Measurements from ENCODE around the gene LAMA5. TPM values are rescaled to one million over a fixed set of nuclear protein-coding genes. Genes with fewer than 3 reads are reported as not detected.

The LAMA5 gene
- total RNA-seq, 1 donor from 2014 or later, result 70.9 TPM

- Histone ChIP-seq H3K36me3 (peaks cover 62% of the 10 kb centered on the region), H3K9me3 (replicated peaks) (no peaks in the 10 kb centered on the region), H3K27me3 (ENCODE audit: low read depth) (no peaks in the 10 kb centered on the region), H3K27ac (replicated peaks) (no peak overlapping the region), H3K4me3 (no peak overlapping the region), H3K4me1 (peaks cover 37% of the 10 kb centered on the region)
- TF ChIP-seq CTCF (IDR thresholded peaks at IDR 0.05; ENCODE audit: borderline replicate concordance), result no peak
- intact Hi-C loops (cut with micrococcal nuclease), result no loop called here
- no peak for DNase-seq
Observed at GRCh38 chr20:62389601-62390087, 22.5 kb upstream of the LAMA5 start.

GRCh38 chr20:62388839-62389600, 21.9 kb upstream of the LAMA5 start:
- Histone ChIP-seq H3K27me3 (ENCODE audit: low read depth) (no peaks in the 10 kb centered on the region), H3K36me3 (peaks cover 56% of the 10 kb centered on the region), H3K4me3 (no peak overlapping the region), H3K27ac (replicated peaks) (no peak overlapping the region), H3K4me1 (peaks cover 37% of the 10 kb centered on the region), H3K9me3 (replicated peaks) (no peaks in the 10 kb centered on the region)
- no peak for DNase-seq
- no peak for TF ChIP-seq CTCF (IDR thresholded peaks at IDR 0.05; ENCODE audit: borderline replicate concordance)
- intact Hi-C loops (cut with micrococcal nuclease), result no loop called here

GRCh38 chr20:62387933-62388635, 21.0 kb upstream of the LAMA5 start:
- no peak for TF ChIP-seq CTCF (IDR thresholded peaks at IDR 0.05; ENCODE audit: borderline replicate concordance)
- no peak for DNase-seq
- Histone ChIP-seq H3K27ac (replicated peaks) (peak overlapping the region; percentile 91), H3K27me3 (ENCODE audit: low read depth) (no peaks in the 10 kb centered on the region), H3K36me3 (peaks cover 46% of the 10 kb centered on the region), H3K4me3 (peak overlapping the region; percentile 94), H3K9me3 (replicated peaks) (no peaks in the 10 kb centered on the region), H3K4me1 (peaks cover 37% of the 10 kb centered on the region)
- intact Hi-C loops (cut with micrococcal nuclease), result no loop called here

GRCh38 chr20:62387219-62387913, 20.3 kb upstream of the LAMA5 start:
- intact Hi-C loops (cut with micrococcal nuclease), result no loop called here
- no peak for TF ChIP-seq CTCF (IDR thresholded peaks at IDR 0.05; ENCODE audit: borderline replicate concordance)
- H3K36me3 ChIP-seq, result peaks cover 39% of the 10 kb centered on the region

GRCh38 chr20:62386383-62387218, 19.5 kb upstream of the LAMA5 start, which contains the start of gene RPS21:
TSS of gene RPS21 (plus strand) at chr20:62387103. CDS start at chr20:62387339, 236 bp downstream.
- H3K27ac ChIP-seq (replicated peaks), result peak within 1 kb of the TSS; percentile 91
- H3K4me3 ChIP-seq, result peak within 1 kb of the TSS; percentile 94
- peak; percentile 92 for DNase-seq
- intact Hi-C loops (cut with micrococcal nuclease), result no loop called here
- H3K27me3 ChIP-seq (ENCODE audit: low read depth), result no peaks in the 10 kb centered on the region
- TF ChIP-seq CTCF (IDR thresholded peaks at IDR 0.05; ENCODE audit: borderline replicate concordance), result peak; percentile 17
- H3K4me1 ChIP-seq, result peaks cover 47% of the 10 kb centered on the region
- H3K36me3 ChIP-seq, result peaks cover 38% of the 10 kb centered on the region
- H3K9me3 ChIP-seq (replicated peaks), result no peaks in the 10 kb centered on the region

More at GRCh38 chr20:62387219-62387913, 20.3 kb upstream of the LAMA5 start:
- Histone ChIP-seq H3K4me3 (peak overlapping the region; percentile 94), H3K4me1 (peaks cover 40% of the 10 kb centered on the region), H3K9me3 (replicated peaks) (no peaks in the 10 kb centered on the region), H3K27me3 (ENCODE audit: low read depth) (no peaks in the 10 kb centered on the region), H3K27ac (replicated peaks) (peak overlapping the region; percentile 91)
- DNase-seq, result no peak
